Endothelial cell of umbilical vein (primary cell): Measurements from ENCODE around the gene ZER1. TPM values are rescaled to one million over a fixed set of nuclear protein-coding genes. Genes with fewer than 3 reads are reported as not detected.

Source experiments
- BruUV-seq: library from RNA; stranded (reverse); fragments of 400-500 nt; replicated peaks from 2 replicates; lab custom pipeline; 2021; lab: Mats Ljungman, UMichigan
- CTCF ChIA-PET: fragments of 300-600, 350-600 bp; sonication (Branson Sonifier 250); formaldehyde crosslinking; loops from one replicate; lab custom pipeline; 2021; ENCODE audit warnings: antibody characterized with exemption, inconsistent platforms; lab: Charles Lee
- POLR2A ChIA-PET: fragments of 300-600, 350-600 bp; sonication (Branson Sonifier 250); formaldehyde crosslinking; loops from one replicate; lab custom pipeline; 2021; ENCODE audit warnings: antibody characterized with exemption, inconsistent platforms; lab: Charles Lee
- DNase-seq: peaks from one replicate; pipeline ENCODE4 v3.0.0-alpha.2; 2011; ENCODE audit warnings: low read depth, low spot score
- FAIRE-seq: peaks from 2 replicates; lab custom pipeline; 2011; peaks lifted over from hg19 to GRCh38; lab: Jason Lieb, UNC
- H2AFZ ChIP-seq: 2 replicates; pipeline ENCODE4 v1.6.0; 2012; ENCODE audit warnings: low read depth, low read length, control low read depth, inconsistent platforms
- H3K27ac ChIP-seq: 2 replicates; pipeline ENCODE4 v1.5.1; 2011; ENCODE audit warnings: low read depth, mild to moderate bottlenecking, control low read depth, low read length, moderate library complexity; ENCODE audit not compliant: insufficient read depth
- H3K27me3 ChIP-seq, 2 experiments: 2 replicates each; pipeline versions ENCODE4 v1.6.0 to v1.6.1; 2011; ENCODE audit warnings: low read length in 2 of 2, mixed read lengths in 1 of 2; ENCODE audit not compliant: control insufficient read depth in 2 of 2, insufficient read depth in 2 of 2
- H3K36me3 ChIP-seq, 2 experiments: 2 replicates in 1 of 2; 3 replicates in 1 of 2; pipeline ENCODE4 v1.5.1; 2011; ENCODE audit warnings: low read length in 2 of 2, mild to moderate bottlenecking in 1 of 2, moderate library complexity in 1 of 2; ENCODE audit not compliant: control insufficient read depth in 2 of 2, insufficient read depth in 2 of 2; ENCODE audit errors: extremely low read depth in 1 of 2
- H3K4me1 ChIP-seq: 3 replicates; pipeline ENCODE4 v1.5.1; 2011; ENCODE audit warnings: mild to moderate bottlenecking, low read length; ENCODE audit not compliant: control insufficient read depth, insufficient read depth; ENCODE audit errors: extremely low read depth
- H3K4me2 ChIP-seq: 2 replicates; pipeline ENCODE4 v1.6.1; 2011; ENCODE audit warnings: low read length, control low read depth, mixed read lengths; ENCODE audit not compliant: insufficient read depth
- H3K4me3 ChIP-seq, 3 experiments: fragments of 200-600 bp in 1 of 3; sonication (generic), shearing (Covaris generic) in 1 of 3; replicated peaks in 1 of 3; 2 replicates each; pipeline ENCODE4 v1.5.1; 2011 to 2016; ENCODE audit warnings: control low read depth in 3 of 3, low read length in 3 of 3, mild to moderate bottlenecking in 2 of 3, inconsistent platforms in 1 of 3, low read depth in 1 of 3, moderate library complexity in 1 of 3; ENCODE audit not compliant: insufficient read depth in 1 of 3
- H3K79me2 ChIP-seq: 2 replicates; pipeline ENCODE4 v1.6.0; 2012; ENCODE audit warnings: low read length, inconsistent platforms; ENCODE audit not compliant: control insufficient read depth, insufficient read depth
- H3K9ac ChIP-seq: replicated peaks from 2 replicates; pipeline ENCODE3; 2011; ENCODE audit warnings: low read length, control low read depth; ENCODE audit not compliant: insufficient read depth; ENCODE audit errors: extremely low read depth
- H3K9me1 ChIP-seq: replicated peaks from 3 replicates; pipeline ENCODE4 v1.6.0; 2011; ENCODE audit warnings: mild to moderate bottlenecking, low read length; ENCODE audit not compliant: control insufficient read depth, insufficient read depth; ENCODE audit errors: extremely low read depth
- H3K9me3 ChIP-seq: replicated peaks from 2 replicates; pipeline ENCODE4 v1.5.1; 2012; ENCODE audit warnings: low read length, inconsistent platforms; ENCODE audit not compliant: control insufficient read depth, insufficient read depth
- H4K20me1 ChIP-seq: replicated peaks from 2 replicates; pipeline ENCODE3; 2011; ENCODE audit warnings: mild to moderate bottlenecking, low read length; ENCODE audit not compliant: control insufficient read depth, insufficient read depth; ENCODE audit errors: extremely low read depth
- EZH2 ChIP-seq: IDR thresholded peaks from 2 replicates; pipeline ENCODE4 v1.6.1; 2012; ENCODE audit warnings: borderline replicate concordance, low read depth, mild to moderate bottlenecking, moderate library complexity, low read length, inconsistent platforms; ENCODE audit not compliant: severe bottlenecking
- FOS ChIP-seq: IDR thresholded peaks from 2 replicates; pipeline ENCODE4 v1.6.1; 2011; ENCODE audit warnings: mild to moderate bottlenecking, low read length, moderate library complexity, borderline replicate concordance; ENCODE audit not compliant: insufficient read depth
- POLR2AphosphoS5 ChIP-seq: IDR thresholded peaks from 2 replicates; pipeline ENCODE4 v1.6.1; 2012; ENCODE audit warnings: low read depth, mild to moderate bottlenecking, control low read depth, low read length, moderate library complexity; ENCODE audit not compliant: insufficient read depth
- dilution Hi-C: fragments of 300-500 bp; cut with MboI; formaldehyde crosslinking; loops from one replicate; pipeline ENCODE4 v1.15.0; 2019; ENCODE audit warnings: low sequenced_read_pairs; ENCODE audit not compliant: extremely low pct_ligation_motif_present
- intact Hi-C: fragments of 100-400 bp; cut with micrococcal nuclease; formaldehyde crosslinking; loops from one replicate; pipeline ENCODE4 v1.10.0; 2022
- polyA plus RNA-seq, 4 experiments: library from polyadenylated mRNA; depleted of rRNA in 3 of 4; stranded (reverse) in 3 of 4; unstranded in 1 of 4; fragments of >200 nt; gene quantifications; 2 replicates each; pipeline versions ENCODE4 v1.2.1 to v1.2.3, GENCODE V29; 2011 to 2012; ENCODE audit warnings: missing spikeins in 1 of 4
- total RNA-seq: library from RNA; stranded (reverse); gene quantifications from 2 replicates; pipeline ENCODE4 v1.2.3, GENCODE V29; 2021
- TF ChIP-seq, protein P1 (sequence below): IDR thresholded peaks from 2 replicates; pipeline ENCODE4 v1.6.1; 2011; ENCODE audit not compliant: insufficient read depth, insufficient read length

ZER1 gene
- total and polyA plus RNA-seq, 2 donors (not counting 3 experiments of a cell fraction or from before 2014, with no cell fraction given) = 23.0 to 29.9 TPM

DNA sequence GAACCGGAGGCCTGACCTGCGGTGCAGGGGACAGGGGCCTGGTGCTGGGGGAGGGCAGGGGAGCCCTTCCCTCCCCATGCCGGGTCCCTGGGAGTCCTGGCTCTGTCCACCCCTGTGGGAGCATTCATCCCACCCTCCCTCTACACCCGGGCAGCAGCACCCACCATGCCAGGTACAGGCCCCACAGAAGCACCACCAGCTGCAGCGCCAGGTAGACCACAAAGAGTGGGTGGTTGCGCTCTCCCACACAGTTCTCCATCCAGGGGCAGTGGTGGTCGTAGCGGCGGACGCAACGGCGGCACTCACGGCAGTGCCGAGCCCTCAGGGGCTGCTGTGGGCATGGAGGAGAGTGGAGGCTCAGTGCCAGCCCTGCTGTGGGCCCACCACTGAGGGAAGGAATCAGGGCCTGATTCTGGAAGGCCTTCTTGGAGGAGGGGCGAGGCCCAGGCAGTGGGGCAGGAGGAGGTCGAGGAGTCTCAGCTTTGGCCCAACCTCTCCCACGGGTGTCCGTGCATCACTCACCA, 50.2 kb downstream of the ZER1 start:
- no peaks in the 10 kb centered on the region for H4K20me1 ChIP-seq
- no peak overlapping the region for H3K4me2 ChIP-seq
- no peak for TF ChIP-seq EZH2
- TF ChIP-seq, protein P1, sequence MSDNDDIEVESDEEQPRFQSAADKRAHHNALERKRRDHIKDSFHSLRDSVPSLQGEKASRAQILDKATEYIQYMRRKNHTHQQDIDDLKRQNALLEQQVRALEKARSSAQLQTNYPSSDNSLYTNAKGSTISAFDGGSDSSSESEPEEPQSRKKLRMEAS = no peak
- no peaks in the 10 kb centered on the region for H3K27me3 ChIP-seq
- no peak overlapping the region for H2AFZ ChIP-seq
- H3K9me1 ChIP-seq = no peaks in the 10 kb centered on the region
- no peak overlapping the region for H3K4me3 ChIP-seq
- no peak for DNase-seq
- H3K36me3 ChIP-seq = peaks cover 2 to 17% of the 10 kb centered on the region in 2 experiments
- H3K4me1 ChIP-seq = peaks cover 5% of the 10 kb centered on the region
- intact Hi-C loops (loop anchor here (5.0 kb wide), 1 partner anchor 96 kb away; the partner anchor contains the start of gene ENDOG), dilution Hi-C loops (no loop called here)
- no peak overlapping the region for H3K9ac ChIP-seq
- POLR2A ChIA-PET = interaction anchor here (0.5 kb wide), 1 partner anchor 12 kb away, joined by 3 read pairs; no protein-coding TSS in a partner anchor
- H3K27ac ChIP-seq = no peak overlapping the region
- H3K79me2 ChIP-seq = no peaks in the 10 kb centered on the region
- FAIRE-seq = no peak
- H3K9me3 ChIP-seq = no peaks in the 10 kb centered on the region
- CTCF ChIA-PET = interaction anchor here (1.7 kb wide), 1 partner anchor 19 kb away, joined by 5 read pairs; the partner anchor contains the start of gene PKN3
- no TSS peak for BruUV-seq

DNA sequence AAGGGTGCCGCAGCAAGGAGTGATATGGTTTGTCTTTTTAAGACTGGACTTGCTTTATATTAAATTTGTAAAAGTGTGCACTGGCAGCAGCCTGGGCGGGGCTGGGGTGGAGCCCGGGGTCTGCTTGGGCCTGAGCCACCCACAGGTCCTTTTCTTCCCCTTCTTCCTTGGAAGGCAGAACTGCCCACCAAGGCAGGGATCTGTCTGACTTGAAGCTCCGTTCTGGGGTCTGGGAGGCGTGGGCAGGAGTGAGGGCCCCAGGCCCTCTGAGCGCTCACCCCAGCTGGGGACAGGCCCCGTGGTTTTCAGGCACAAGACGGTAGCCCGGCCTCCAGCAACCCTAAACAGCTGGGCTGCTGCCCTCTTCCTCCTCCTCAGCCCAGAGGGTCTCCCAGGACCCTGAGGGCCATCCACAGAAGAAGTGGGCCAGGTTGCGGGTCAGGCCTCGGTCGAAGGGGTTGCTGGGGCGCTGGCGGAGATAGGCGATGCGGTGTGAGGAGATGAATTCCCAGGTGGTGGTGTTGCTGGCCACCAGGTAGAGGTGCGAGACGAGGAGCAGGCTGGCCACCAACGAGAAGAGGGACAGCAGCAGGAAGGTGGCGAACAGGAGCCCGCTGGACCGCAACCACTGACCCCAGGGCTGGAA, 50.8 kb downstream of the ZER1 start:
- TSS peak; percentile 41 for BruUV-seq
- intact Hi-C loops (loop anchor here (5.0 kb wide), 1 partner anchor 96 kb away; the partner anchor contains the start of gene ENDOG), dilution Hi-C loops (no loop called here)
- Histone ChIP-seq H3K9ac (no peak overlapping the region), H2AFZ (no peak overlapping the region), H3K27ac (no peak overlapping the region), H3K79me2 (no peaks in the 10 kb centered on the region), H3K4me2 (no peak overlapping the region), H4K20me1 (no peaks in the 10 kb centered on the region), H3K4me1 (peaks cover 5% of the 10 kb centered on the region), H3K27me3 (no peaks in the 10 kb centered on the region), H3K9me3 (no peaks in the 10 kb centered on the region), H3K36me3 (peaks cover 2 to 18% of the 10 kb centered on the region in 2 experiments), H3K4me3 (no peak overlapping the region), H3K9me1 (no peaks in the 10 kb centered on the region)
- FAIRE-seq (no peak), DNase-seq (no peak)
- TF ChIP-seq POLR2AphosphoS5 (no peak), FOS (no peak)
- TF ChIP-seq, protein P1 = no peak
- ChIA-PET CTCF (no interaction called here), POLR2A (no interaction called here)
